Upper lobe of left lung (tissue), 6 donors: ENCODE measurements around the gene ELP5. TPM values are rescaled to one million over a fixed set of nuclear protein-coding genes. Genes with fewer than 3 reads are reported as not detected.

Experiments
- ATAC-seq, 2 donors: fragments of 200-7000 bp; cut with Tn5 transposase; one replicate each; pipeline ENCODE4 v1.9.1; 2022; ENCODE audit warnings: mild to moderate bottlenecking in 2 of 2, moderate library complexity in 2 of 2; ENCODE audit not compliant: low FRiP score in 2 of 2
- DNase-seq, 2 donors: peaks; one replicate each; pipeline ENCODE4 v3.0.0-alpha.2; 2019 to 2020
- H3K27ac ChIP-seq, 4 donors: fragments of 200-600 bp; sonication (generic); one replicate each; pipeline ENCODE4 v1.5.1; 2016 to 2019
- H3K27me3 ChIP-seq, 4 donors: fragments of 200-600 bp; sonication (generic); one replicate each; pipeline ENCODE4 v1.5.1; 2017 to 2019
- H3K36me3 ChIP-seq, 4 donors: fragments of 200-600 bp; sonication (generic); one replicate each; pipeline ENCODE4 v1.5.1; 2016 to 2019
- H3K4me1 ChIP-seq, 4 donors: fragments of 200-600 bp; sonication (generic); one replicate each; pipeline ENCODE4 v1.5.1; 2018 to 2019
- H3K4me3 ChIP-seq, 4 donors: fragments of 200-600 bp; sonication (generic); one replicate each; pipeline ENCODE4 v1.5.1; 2017 to 2019; ENCODE audit warnings: mild to moderate bottlenecking in 2 of 4, moderate library complexity in 1 of 4
- H3K9me3 ChIP-seq, 4 donors: fragments of 200-600 bp; sonication (generic); one replicate each; pipeline ENCODE4 v1.5.1; 2018 to 2019
- CTCF ChIP-seq, 6 experiments: fragments of 450-650 bp in 4 of 6; fragments of 200-600 bp in 2 of 6; sonication (generic) in 2 of 6; IDR thresholded peaks; one replicate each; pipeline ENCODE4 v1.5.1; 2016 to 2019; ENCODE audit warnings: antibody characterized with exemption in 6 of 6
- EP300 ChIP-seq, 4 donors: sonication (generic); formaldehyde crosslinking; IDR thresholded peaks; one replicate each; pipeline ENCODE4 v1.5.1; 2017; ENCODE audit warnings: antibody characterized with exemption in 4 of 4, control low read depth in 2 of 4
- POLR2A ChIP-seq, 4 donors: fragments of 450-650 bp; IDR thresholded peaks; one replicate each; pipeline ENCODE4 v1.5.1; 2016 to 2017; ENCODE audit warnings: antibody characterized with exemption in 4 of 4, mild to moderate bottlenecking in 2 of 4
- POLR2AphosphoS5 ChIP-seq, 2 donors: sonication (generic); formaldehyde crosslinking; IDR thresholded peaks; one replicate each; pipeline ENCODE4 v1.5.1; 2017; ENCODE audit warnings: antibody characterized with exemption in 2 of 2
- WGBS, 2 donors: methylation state at CpG; one replicate each; pipeline ENCODE4 v1.1.5; 2017 to 2018; 5-methylcytosine and 5-hydroxymethylcytosine counted together
- total RNA-seq, 6 donors: library from RNA; depleted of rRNA in 4 of 6; stranded (reverse); fragments of >200 nt in 4 of 6; gene quantifications; one replicate each; pipeline versions ENCODE4 v1.1.0 to v1.2.1, GENCODE V29; 2016 to 2021
- donor health status: DM: no; HTN: no; CAD: no; lungs with moderate emphysema.
- donor health status: DM: no; HTN: yes; CAD: no; lungs with severe emphysema.

The ELP5 gene
- total RNA-seq, 6 donors from 2014 or later, result 5.2 to 36.3 (median 21.0) TPM

- H3K27ac ChIP-seq, result peak overlapping the region in 1 of 4 donors; percentile 30
- no peak for ATAC-seq
- peaks cover 0 to 16% (median 15%) of the 10 kb centered on the region in 4 donors for H3K27me3 ChIP-seq
- H3K4me3 ChIP-seq, result peak overlapping the region in 3 of 4 donors; percentile 36 to 46 (median 41)
- TF ChIP-seq POLR2AphosphoS5 (IDR thresholded peaks at IDR 0.05), result no peak
- 60 to 73% methylated on average over 33 to 38 of the region's 42 CpGs for WGBS, 2 donors
- DNase-seq, result no peak
- H3K36me3 ChIP-seq, result no peaks in the 10 kb centered on the region
- no peaks in the 10 kb centered on the region for H3K9me3 ChIP-seq
- peaks cover 24 to 34% (median 25%) of the 10 kb centered on the region in 4 donors for H3K4me1 ChIP-seq
Measured at GRCh38 chr17:7295230-7296180, 43.5 kb downstream of the ELP5 start.

DNA sequence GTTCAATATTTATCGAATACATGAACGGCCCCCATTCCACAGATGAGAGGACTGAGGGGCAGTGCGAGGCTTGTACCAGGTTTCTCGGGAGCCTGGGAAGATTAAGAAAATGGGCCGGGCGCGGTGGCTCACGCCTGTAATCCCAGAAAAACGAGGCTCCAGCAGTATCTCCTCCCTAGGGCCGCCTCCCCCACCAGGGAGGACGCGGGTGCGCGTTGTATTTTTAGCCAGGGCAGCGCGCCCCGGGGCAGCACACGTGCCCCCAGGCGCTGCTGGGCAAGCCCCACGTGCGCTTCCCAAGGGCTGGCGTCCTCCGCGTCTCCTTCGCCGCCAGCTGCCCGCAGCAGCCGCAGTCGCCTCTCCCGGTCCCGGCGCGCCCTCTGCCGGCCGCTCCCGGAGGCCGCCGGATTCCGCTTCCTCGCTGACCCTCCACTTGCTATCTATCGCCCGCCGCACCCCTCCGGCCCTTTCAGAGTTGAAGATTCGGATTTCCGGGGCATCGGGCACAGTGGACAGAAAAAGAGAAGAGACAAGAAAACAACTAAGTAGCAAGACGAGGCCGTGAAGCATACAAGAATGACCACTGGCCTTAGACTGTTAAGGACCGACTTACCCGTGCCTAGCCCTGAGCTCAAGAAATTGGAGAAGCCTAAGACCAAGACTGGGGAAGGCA is 44.3 kb downstream of the ELP5 start:
- TF ChIP-seq POLR2A (IDR thresholded peaks at IDR 0.05), result no peak
- peak; percentile 93 to 98 (median 96) for TF ChIP-seq CTCF (IDR thresholded peaks at IDR 0.05)
- TF ChIP-seq EP300 (IDR thresholded peaks at IDR 0.05), result peak in 1 of 4 donors; percentile 57
- peak; percentile 29 to 40 for TF ChIP-seq POLR2AphosphoS5 (IDR thresholded peaks at IDR 0.05)
- DNase-seq (peak; percentile 83 to 98), ATAC-seq (peak; percentile 83 to 95)
- H3K36me3 ChIP-seq, result no peaks in the 10 kb centered on the region
- H3K9me3 ChIP-seq, result no peaks in the 10 kb centered on the region
- H3K27me3 ChIP-seq, result peaks cover 0 to 16% (median 15%) of the 10 kb centered on the region in 4 donors
- 4% methylated on average over 25 to 47 of the region's 51 CpGs for WGBS, 2 donors
- peak overlapping the region in 2 of 4 donors; percentile 9 to 20 for H3K4me3 ChIP-seq
- H3K27ac ChIP-seq, result peak overlapping the region in 1 of 4 donors; percentile 30
- peaks cover 24 to 34% (median 25%) of the 10 kb centered on the region in 4 donors for H3K4me1 ChIP-seq

DNA sequence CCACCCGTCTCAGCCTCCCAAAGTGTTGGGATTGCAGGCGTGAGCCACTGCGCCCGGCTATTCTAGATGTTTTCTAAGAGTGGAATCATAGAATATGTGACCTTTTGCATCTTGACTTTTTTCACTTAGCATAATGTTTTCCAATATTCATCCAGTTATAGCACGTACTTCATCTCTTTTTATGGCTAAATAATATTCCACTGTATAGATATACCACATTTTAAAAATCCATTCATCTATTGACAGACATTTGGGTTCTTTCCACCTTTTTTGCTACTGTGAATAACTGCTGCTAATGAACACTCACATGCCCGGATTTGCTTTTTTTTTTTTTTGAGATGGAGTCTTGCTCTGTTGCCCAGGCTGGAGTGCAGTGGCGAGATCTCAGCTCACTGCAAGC is 52.2 kb downstream of the ELP5 start:
- no peak overlapping the region for H3K4me3 ChIP-seq
- H3K4me1 ChIP-seq, result peaks cover 4 to 18% (median 7%) of the 10 kb centered on the region in 4 donors
- no peak for TF ChIP-seq CTCF (IDR thresholded peaks at IDR 0.05)
- no peak for TF ChIP-seq POLR2AphosphoS5 (IDR thresholded peaks at IDR 0.05)
- no peak for TF ChIP-seq EP300 (IDR thresholded peaks at IDR 0.05)
- TF ChIP-seq POLR2A (IDR thresholded peaks at IDR 0.05), result no peak
- WGBS, 2 donors, result 94 to 97% methylated on average over 7 of the region's 7 CpGs
- no peak overlapping the region for H3K27ac ChIP-seq
- ATAC-seq (no peak), DNase-seq (no peak)
- H3K9me3 ChIP-seq, result no peaks in the 10 kb centered on the region
- no peaks in the 10 kb centered on the region for H3K36me3 ChIP-seq
- H3K27me3 ChIP-seq, result no peaks in the 10 kb centered on the region

DNA sequence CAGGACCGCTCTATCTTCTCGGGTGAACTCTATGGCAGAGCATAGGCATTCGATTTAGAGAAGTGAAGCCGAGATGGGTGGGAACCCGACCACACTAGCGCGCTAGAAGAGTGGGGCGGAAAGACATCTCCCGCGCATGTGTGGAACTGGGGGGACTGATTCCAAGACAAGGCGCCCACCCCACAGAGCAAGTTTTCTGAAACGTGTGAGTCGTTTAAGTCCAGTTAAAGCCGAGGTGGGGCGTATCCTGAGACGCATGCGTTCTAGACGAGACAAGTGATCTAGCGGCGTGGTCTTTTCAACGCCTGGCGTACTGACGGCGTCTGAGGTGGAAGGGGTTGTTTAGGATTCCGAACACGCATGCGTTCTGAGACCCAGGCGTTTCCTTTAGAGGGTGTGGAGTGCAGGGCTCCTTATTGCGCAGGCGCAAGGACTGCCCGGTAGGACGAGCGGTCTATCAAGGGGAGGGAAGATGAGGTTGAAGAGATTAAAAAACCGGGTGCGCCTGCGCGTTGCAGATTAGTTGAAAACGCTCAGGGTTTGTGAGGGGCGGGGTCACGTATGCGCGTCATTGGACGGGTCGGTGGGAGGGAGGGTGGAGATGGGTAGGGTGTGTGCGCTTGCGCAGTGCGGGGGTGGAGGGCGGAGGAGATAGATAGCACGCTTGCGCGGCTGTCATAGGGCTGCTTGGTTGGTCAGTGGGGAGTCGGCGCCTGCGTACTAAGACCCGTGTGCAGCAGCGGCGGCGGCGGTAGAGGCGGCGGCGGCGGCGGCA is 55.1 kb downstream of the ELP5 start, which contains the start of gene EIF5A:
EIF5A (plus strand) TSS at position 718 of the 775 bp plus-strand sequence. CDS start 2,008 bp downstream, outside the sequence.
- Histone ChIP-seq H3K4me3 (peak within 1 kb of the TSS; percentile 90 to 100 (median 99)), H3K27me3 (no peaks in the 10 kb centered on the region), H3K9me3 (no peaks in the 10 kb centered on the region), H3K27ac (peak within 1 kb of the TSS; percentile 97 to 100 (median 98)), H3K4me1 (peaks cover 17 to 32% (median 20%) of the 10 kb centered on the region in 4 donors), H3K36me3 (peaks cover 9 to 26% (median 22%) of the 10 kb centered on the region in 4 donors)
- TF ChIP-seq POLR2AphosphoS5 (IDR thresholded peaks at IDR 0.05), result peak; percentile 83 to 88
- TF ChIP-seq POLR2A (IDR thresholded peaks at IDR 0.05), result peak in 3 of 4 donors; percentile 57 to 92 (median 85)
- peak in 1 of 6 experiments; percentile 8 for TF ChIP-seq CTCF (IDR thresholded peaks at IDR 0.05)
- no peak for TF ChIP-seq EP300 (IDR thresholded peaks at IDR 0.05)
- 0% methylated on average over 63 to 64 of the region's 64 CpGs for WGBS, 2 donors
- peak; percentile 98 for DNase-seq
- ATAC-seq, result peak; percentile 94 to 97
